Liver (tissue), 9 donors: ENCODE measurements around the gene PLPP4. TPM values are rescaled to one million over a fixed set of nuclear protein-coding genes. Genes with fewer than 3 reads are reported as not detected.

Experiments used
- DNase-seq: peaks from one replicate; pipeline ENCODE4 v3.0.0-alpha.2; 2017; ENCODE audit warnings: low spot score
- H3K27ac ChIP-seq, 2 donors: one replicate each; pipeline ENCODE4 v1.7.0; 2013; ENCODE audit warnings: inconsistent platforms in 2 of 2, low read length in 2 of 2, control low read depth in 1 of 2, low read depth in 1 of 2, mild to moderate bottlenecking in 1 of 2
- H3K27me3 ChIP-seq, 4 donors: one replicate each; pipeline versions ENCODE4 v1.6.1 to v1.7.0; 2013; ENCODE audit warnings: low read length in 3 of 4, inconsistent platforms in 1 of 4, mild to moderate bottlenecking in 1 of 4, moderate library complexity in 1 of 4; ENCODE audit not compliant: control insufficient read depth in 4 of 4, insufficient read depth in 4 of 4
- H3K36me3 ChIP-seq, 4 donors: one replicate each; pipeline versions ENCODE4 v1.6.1 to v1.7.0; 2013; ENCODE audit warnings: low read length in 3 of 4, mild to moderate bottlenecking in 3 of 4, low read depth in 1 of 4, moderate library complexity in 1 of 4; ENCODE audit not compliant: control insufficient read depth in 4 of 4, insufficient read depth in 3 of 4
- H3K4me1 ChIP-seq, 4 donors: one replicate each; pipeline versions ENCODE4 v1.6.1 to v1.7.0; 2013; ENCODE audit warnings: low read length in 3 of 4, mild to moderate bottlenecking in 3 of 4, moderate library complexity in 1 of 4; ENCODE audit not compliant: control insufficient read depth in 4 of 4, insufficient read depth in 4 of 4
- H3K4me3 ChIP-seq, 3 donors: one replicate each; pipeline versions ENCODE4 v1.6.1 to v1.7.0; 2013; ENCODE audit warnings: low read length in 3 of 3, control low read depth in 1 of 3, low read depth in 1 of 3, mild to moderate bottlenecking in 1 of 3
- H3K9ac ChIP-seq, 2 donors: one replicate each; pipeline ENCODE4 v1.7.0; 2013; ENCODE audit warnings: low read length in 2 of 2, mild to moderate bottlenecking in 2 of 2, moderate library complexity in 2 of 2, control low read depth in 1 of 2, low read depth in 1 of 2
- H3K9me3 ChIP-seq, 4 donors: one replicate each; pipeline versions ENCODE4 v1.6.1 to v1.7.0; 2013; ENCODE audit warnings: low read length in 3 of 4; ENCODE audit not compliant: control insufficient read depth in 4 of 4
- EGR1 ChIP-seq, 2 donors: IDR thresholded peaks; 2 replicates each; pipeline ENCODE4 v1.6.1; 2016 to 2018; ENCODE audit warnings: antibody characterized with exemption in 2 of 2, low read depth in 2 of 2
- FOXA1 ChIP-seq: IDR thresholded peaks from 2 replicates; pipeline ENCODE4 v1.6.1; 2016; ENCODE audit warnings: antibody characterized with exemption
- FOXA2 ChIP-seq: IDR thresholded peaks from 2 replicates; pipeline ENCODE4 v1.6.1; 2016; ENCODE audit warnings: antibody characterized with exemption
- GABPA ChIP-seq, 2 donors: IDR thresholded peaks in 1 of 2; conservative IDR thresholded peaks in 1 of 2; 2 replicates each; pipeline ENCODE4 v1.6.1; 2016; ENCODE audit warnings: antibody characterized with exemption in 2 of 2, mild to moderate bottlenecking in 1 of 2, moderate library complexity in 1 of 2
- HNF4A ChIP-seq, 2 donors: conservative IDR thresholded peaks; 2 replicates each; pipeline ENCODE4 v1.6.1; 2016; ENCODE audit warnings: antibody characterized with exemption in 2 of 2, mild to moderate bottlenecking in 2 of 2
- HNF4G ChIP-seq: IDR thresholded peaks from 2 replicates; pipeline ENCODE4 v1.6.1; 2016; ENCODE audit warnings: antibody characterized with exemption
- JUND ChIP-seq, 2 donors: IDR thresholded peaks; 2 replicates each; pipeline ENCODE4 v1.6.1; 2016; ENCODE audit warnings: antibody characterized with exemption in 2 of 2
- MAX ChIP-seq: IDR thresholded peaks from 2 replicates; pipeline ENCODE4 v1.6.1; 2016; ENCODE audit warnings: antibody characterized with exemption
- NR2F2 ChIP-seq: IDR thresholded peaks from 2 replicates; pipeline ENCODE4 v1.6.1; 2016; ENCODE audit warnings: antibody characterized with exemption
- RAD21 ChIP-seq, 2 donors: IDR thresholded peaks; 2 replicates each; pipeline ENCODE4 v1.6.1; 2016; ENCODE audit warnings: antibody characterized with exemption in 2 of 2, mild to moderate bottlenecking in 2 of 2
- RXRA ChIP-seq, 2 donors: IDR thresholded peaks; 2 replicates each; pipeline ENCODE4 v1.6.1; 2017 to 2018; ENCODE audit warnings: antibody characterized with exemption in 2 of 2, mild to moderate bottlenecking in 1 of 2
- SP1 ChIP-seq: IDR thresholded peaks from 2 replicates; pipeline ENCODE4 v1.6.1; 2018; ENCODE audit warnings: antibody characterized with exemption, mild to moderate bottlenecking
- TAF1 ChIP-seq: conservative IDR thresholded peaks from 2 replicates; pipeline ENCODE4 v1.6.1; 2016; ENCODE audit warnings: antibody characterized with exemption, mild to moderate bottlenecking
- YY1 ChIP-seq: IDR thresholded peaks from 2 replicates; pipeline ENCODE4 v1.6.1; 2016; ENCODE audit warnings: antibody characterized with exemption, mild to moderate bottlenecking
- ZBTB33 ChIP-seq: IDR thresholded peaks from 2 replicates; pipeline ENCODE4 v1.6.1; 2016; ENCODE audit warnings: antibody characterized with exemption
- WGBS: extraction: QIAGEN DNeasy Blood & Tissue Kit; methylation state at CpG from one replicate; pipeline ENCODE4 v1.1.7; 2013; 5-methylcytosine and 5-hydroxymethylcytosine counted together
- polyA plus RNA-seq, 2 donors: library from polyadenylated mRNA; stranded (reverse) in 1 of 2; unstranded in 1 of 2; fragments of 200-250 nt in 1 of 2; fragments of >200 nt in 1 of 2; fragmentation: Nextera tagmentation in 1 of 2; extraction: Ambion mirVana in 1 of 2; gene quantifications; one replicate each; pipeline versions ENCODE4 v1.2.1 to v1.2.3, GENCODE V29; 2013 to 2015
- total RNA-seq, 2 donors: library from RNA; depleted of rRNA; stranded (reverse); fragments of >200 nt; gene quantifications; one replicate each; pipeline ENCODE4 v1.2.3, GENCODE V29; 2014
- TF ChIP-seq, protein P1 (sequence below): fragments of 150-350 bp; IDR thresholded peaks from 2 replicates; pipeline ENCODE4 v1.5.1; 2017; ENCODE audit warnings: improper control_type of control experiment, low read depth, low read length; ENCODE audit not compliant: missing input control
- TF ChIP-seq, protein P2 (sequence below): IDR thresholded peaks from 2 replicates; pipeline ENCODE4 v1.6.1; 2016; ENCODE audit warnings: antibody characterized with exemption
- TF ChIP-seq, protein P3 (sequence below): IDR thresholded peaks from 2 replicates; pipeline ENCODE4 v1.6.1; 2016; ENCODE audit warnings: antibody characterized with exemption, mild to moderate bottlenecking
- donor health status: healthy.
- donor health status: healthy.
- donor health status: healthy.
- donor health status: healthy.
- donor health status: healthy.

Gene PLPP4
- total and polyA plus RNA-seq, 4 donors, result 0.14 to 2.8 (median 0.93) TPM

GRCh38 chr10:120597902-120598301 is 140.9 kb downstream of the PLPP4 start:
- H3K9ac ChIP-seq, result no peak overlapping the region
- H3K27me3 ChIP-seq, result no peaks in the 10 kb centered on the region
- TF ChIP-seq JUND (IDR thresholded peaks at IDR 0.05), result no peak
- no peak for DNase-seq
- no peaks in the 10 kb centered on the region for H3K36me3 ChIP-seq
- no peak overlapping the region for H3K4me3 ChIP-seq
- H3K9me3 ChIP-seq, result peaks cover 0 to 3% (median 0%) of the 10 kb centered on the region in 4 donors
- 70% methylated on average over 3 of the region's 3 CpGs for WGBS
- no peak overlapping the region for H3K27ac ChIP-seq
- no peaks in the 10 kb centered on the region for H3K4me1 ChIP-seq

DNA sequence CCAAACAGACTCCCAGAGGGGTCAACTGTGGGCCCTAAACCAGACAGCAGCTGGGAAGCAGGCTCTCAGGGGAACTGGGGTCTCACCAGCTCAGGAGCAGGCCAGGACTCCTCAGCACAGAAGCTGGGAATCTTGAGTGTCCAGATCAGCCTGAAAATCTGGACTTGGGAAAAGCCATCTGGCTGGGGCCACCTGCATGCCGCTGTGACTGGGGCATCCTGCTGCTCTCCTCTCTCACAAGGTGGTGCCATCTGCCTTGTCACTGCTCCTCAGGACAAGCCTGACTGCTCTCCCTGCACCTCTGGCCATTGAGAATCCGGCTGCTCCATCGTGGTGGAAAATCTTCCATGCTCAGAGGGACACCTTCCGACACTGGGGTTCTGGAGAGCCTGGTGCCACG is 141.4 kb downstream of the PLPP4 start:
- Histone ChIP-seq H3K9ac (no peak overlapping the region), H3K36me3 (no peaks in the 10 kb centered on the region), H3K9me3 (peaks cover 0 to 3% (median 0%) of the 10 kb centered on the region in 4 donors), H3K4me1 (no peaks in the 10 kb centered on the region), H3K27ac (no peak overlapping the region), H3K27me3 (no peaks in the 10 kb centered on the region), H3K4me3 (no peak overlapping the region)
- DNase-seq, result no peak
- TF ChIP-seq JUND (IDR thresholded peaks at IDR 0.05), result no peak
- no peak for TF ChIP-seq GABPA (IDR thresholded peaks at IDR 0.05 in 1 of 2, conservative IDR thresholded peaks at IDR 0.05 in 1 of 2)
- TF ChIP-seq, protein P1, sequence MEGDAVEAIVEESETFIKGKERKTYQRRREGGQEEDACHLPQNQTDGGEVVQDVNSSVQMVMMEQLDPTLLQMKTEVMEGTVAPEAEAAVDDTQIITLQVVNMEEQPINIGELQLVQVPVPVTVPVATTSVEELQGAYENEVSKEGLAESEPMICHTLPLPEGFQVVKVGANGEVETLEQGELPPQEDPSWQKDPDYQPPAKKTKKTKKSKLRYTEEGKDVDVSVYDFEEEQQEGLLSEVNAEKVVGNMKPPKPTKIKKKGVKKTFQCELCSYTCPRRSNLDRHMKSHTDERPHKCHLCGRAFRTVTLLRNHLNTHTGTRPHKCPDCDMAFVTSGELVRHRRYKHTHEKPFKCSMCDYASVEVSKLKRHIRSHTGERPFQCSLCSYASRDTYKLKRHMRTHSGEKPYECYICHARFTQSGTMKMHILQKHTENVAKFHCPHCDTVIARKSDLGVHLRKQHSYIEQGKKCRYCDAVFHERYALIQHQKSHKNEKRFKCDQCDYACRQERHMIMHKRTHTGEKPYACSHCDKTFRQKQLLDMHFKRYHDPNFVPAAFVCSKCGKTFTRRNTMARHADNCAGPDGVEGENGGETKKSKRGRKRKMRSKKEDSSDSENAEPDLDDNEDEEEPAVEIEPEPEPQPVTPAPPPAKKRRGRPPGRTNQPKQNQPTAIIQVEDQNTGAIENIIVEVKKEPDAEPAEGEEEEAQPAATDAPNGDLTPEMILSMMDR, result no peak
- no peak for TF ChIP-seq EGR1 (IDR thresholded peaks at IDR 0.05; ENCODE audit: low read depth in 2 of 2)
- TF ChIP-seq RAD21 (IDR thresholded peaks at IDR 0.05), result no peak
- no peak for TF ChIP-seq RXRA (IDR thresholded peaks at IDR 0.05)
- no peak for TF ChIP-seq HNF4A (conservative IDR thresholded peaks at IDR 0.05)
- 58% methylated on average over 5 of the region's 5 CpGs for WGBS

GRCh38 chr10:120599200-120599724 is 142.2 kb downstream of the PLPP4 start:
- Histone ChIP-seq H3K9ac (no peak overlapping the region), H3K36me3 (no peaks in the 10 kb centered on the region), H3K4me3 (no peak overlapping the region), H3K4me1 (no peaks in the 10 kb centered on the region), H3K27ac (no peak overlapping the region), H3K27me3 (no peaks in the 10 kb centered on the region), H3K9me3 (peaks cover 0 to 3% (median 0%) of the 10 kb centered on the region in 4 donors)
- no peak for TF ChIP-seq NR2F2
- no peak for TF ChIP-seq GABPA (IDR thresholded peaks at IDR 0.05 in 1 of 2, conservative IDR thresholded peaks at IDR 0.05 in 1 of 2)
- TF ChIP-seq, protein P2, sequence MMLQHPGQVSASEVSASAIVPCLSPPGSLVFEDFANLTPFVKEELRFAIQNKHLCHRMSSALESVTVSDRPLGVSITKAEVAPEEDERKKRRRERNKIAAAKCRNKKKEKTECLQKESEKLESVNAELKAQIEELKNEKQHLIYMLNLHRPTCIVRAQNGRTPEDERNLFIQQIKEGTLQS, result no peak
- no peak for TF ChIP-seq RAD21 (IDR thresholded peaks at IDR 0.05)
- TF ChIP-seq TAF1, result no peak
- no peak for TF ChIP-seq RXRA (IDR thresholded peaks at IDR 0.05)
- TF ChIP-seq, protein P1, result no peak
- TF ChIP-seq FOXA2, result no peak
- no peak for TF ChIP-seq JUND (IDR thresholded peaks at IDR 0.05)
- TF ChIP-seq, protein P3, sequence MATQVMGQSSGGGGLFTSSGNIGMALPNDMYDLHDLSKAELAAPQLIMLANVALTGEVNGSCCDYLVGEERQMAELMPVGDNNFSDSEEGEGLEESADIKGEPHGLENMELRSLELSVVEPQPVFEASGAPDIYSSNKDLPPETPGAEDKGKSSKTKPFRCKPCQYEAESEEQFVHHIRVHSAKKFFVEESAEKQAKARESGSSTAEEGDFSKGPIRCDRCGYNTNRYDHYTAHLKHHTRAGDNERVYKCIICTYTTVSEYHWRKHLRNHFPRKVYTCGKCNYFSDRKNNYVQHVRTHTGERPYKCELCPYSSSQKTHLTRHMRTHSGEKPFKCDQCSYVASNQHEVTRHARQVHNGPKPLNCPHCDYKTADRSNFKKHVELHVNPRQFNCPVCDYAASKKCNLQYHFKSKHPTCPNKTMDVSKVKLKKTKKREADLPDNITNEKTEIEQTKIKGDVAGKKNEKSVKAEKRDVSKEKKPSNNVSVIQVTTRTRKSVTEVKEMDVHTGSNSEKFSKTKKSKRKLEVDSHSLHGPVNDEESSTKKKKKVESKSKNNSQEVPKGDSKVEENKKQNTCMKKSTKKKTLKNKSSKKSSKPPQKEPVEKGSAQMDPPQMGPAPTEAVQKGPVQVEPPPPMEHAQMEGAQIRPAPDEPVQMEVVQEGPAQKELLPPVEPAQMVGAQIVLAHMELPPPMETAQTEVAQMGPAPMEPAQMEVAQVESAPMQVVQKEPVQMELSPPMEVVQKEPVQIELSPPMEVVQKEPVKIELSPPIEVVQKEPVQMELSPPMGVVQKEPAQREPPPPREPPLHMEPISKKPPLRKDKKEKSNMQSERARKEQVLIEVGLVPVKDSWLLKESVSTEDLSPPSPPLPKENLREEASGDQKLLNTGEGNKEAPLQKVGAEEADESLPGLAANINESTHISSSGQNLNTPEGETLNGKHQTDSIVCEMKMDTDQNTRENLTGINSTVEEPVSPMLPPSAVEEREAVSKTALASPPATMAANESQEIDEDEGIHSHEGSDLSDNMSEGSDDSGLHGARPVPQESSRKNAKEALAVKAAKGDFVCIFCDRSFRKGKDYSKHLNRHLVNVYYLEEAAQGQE, result no peak
- TF ChIP-seq FOXA1, result no peak
- no peak for TF ChIP-seq SP1
- no peak for TF ChIP-seq HNF4G
- TF ChIP-seq YY1, result no peak
- no peak for TF ChIP-seq MAX
- no peak for TF ChIP-seq EGR1 (IDR thresholded peaks at IDR 0.05; ENCODE audit: low read depth in 2 of 2)
- no peak for TF ChIP-seq HNF4A (conservative IDR thresholded peaks at IDR 0.05)
- TF ChIP-seq ZBTB33, result no peak
- no peak for DNase-seq
- WGBS, result 66% methylated on average over 9 of the region's 9 CpGs
